ENCODE measurements around the gene TBC1D32.
"Not testable (repeated sequence)": the region's sequence is repeated elsewhere in the genome, so short reads cannot be mapped to it uniquely, and the experiment has no call there.

DNA sequence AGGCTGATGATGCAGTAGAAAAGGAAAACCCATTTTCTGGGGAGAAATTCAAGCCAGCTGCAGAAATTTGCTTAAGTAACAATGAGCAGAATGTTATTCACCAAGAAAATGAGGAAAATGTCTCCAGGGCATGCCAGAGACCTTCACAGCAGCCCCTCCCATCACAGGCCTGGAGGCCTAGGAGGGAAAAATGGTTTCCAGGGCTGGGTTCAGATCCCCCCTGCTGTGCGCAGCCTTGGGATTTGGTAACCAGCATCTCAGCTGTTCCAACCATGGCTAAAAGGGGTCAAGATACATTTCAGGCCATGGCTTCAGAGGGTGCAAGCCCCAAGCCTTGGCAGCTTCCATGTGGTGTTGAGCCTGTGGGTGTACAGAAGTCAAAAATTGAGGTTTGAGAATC is 265.5 kb downstream of the TBC1D32 start:
- TF ChIP-seq, protein P1, sequence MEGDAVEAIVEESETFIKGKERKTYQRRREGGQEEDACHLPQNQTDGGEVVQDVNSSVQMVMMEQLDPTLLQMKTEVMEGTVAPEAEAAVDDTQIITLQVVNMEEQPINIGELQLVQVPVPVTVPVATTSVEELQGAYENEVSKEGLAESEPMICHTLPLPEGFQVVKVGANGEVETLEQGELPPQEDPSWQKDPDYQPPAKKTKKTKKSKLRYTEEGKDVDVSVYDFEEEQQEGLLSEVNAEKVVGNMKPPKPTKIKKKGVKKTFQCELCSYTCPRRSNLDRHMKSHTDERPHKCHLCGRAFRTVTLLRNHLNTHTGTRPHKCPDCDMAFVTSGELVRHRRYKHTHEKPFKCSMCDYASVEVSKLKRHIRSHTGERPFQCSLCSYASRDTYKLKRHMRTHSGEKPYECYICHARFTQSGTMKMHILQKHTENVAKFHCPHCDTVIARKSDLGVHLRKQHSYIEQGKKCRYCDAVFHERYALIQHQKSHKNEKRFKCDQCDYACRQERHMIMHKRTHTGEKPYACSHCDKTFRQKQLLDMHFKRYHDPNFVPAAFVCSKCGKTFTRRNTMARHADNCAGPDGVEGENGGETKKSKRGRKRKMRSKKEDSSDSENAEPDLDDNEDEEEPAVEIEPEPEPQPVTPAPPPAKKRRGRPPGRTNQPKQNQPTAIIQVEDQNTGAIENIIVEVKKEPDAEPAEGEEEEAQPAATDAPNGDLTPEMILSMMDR (IDR thresholded peaks at IDR 0.05; ENCODE audit: insufficient read depth, low read depth, low read length), result not testable (repeated sequence)
- not testable (repeated sequence) for TF ChIP-seq EZH2 (IDR thresholded peaks at IDR 0.05; ENCODE audit: insufficient read depth, low read length)

Measured in astrocyte (in vitro differentiated cells and primary cell).